Type B pancreatic cell (in vitro differentiated cells): ENCODE data around the gene TMEM167B. TPM values are rescaled to one million over a fixed set of nuclear protein-coding genes. Genes with fewer than 3 reads are reported as not detected.
A peak's percentile ranks its signal among the peaks of the same experiment; 100 is the strongest.

ENCODE experiments used
- DNase-seq: peaks from one replicate; pipeline ENCODE4 v3.0.0; 2021; ENCODE audit warnings: mixed read lengths; ENCODE audit not compliant: unreplicated experiment; ENCODE audit errors: extremely low spot score
- H3K27ac Mint-ChIP-seq: 2 replicates; pipeline ENCODE4 v1.8.0; 2021; ENCODE audit warnings: mild to moderate bottlenecking, mixed read lengths
- H3K27me3 Mint-ChIP-seq: 2 replicates; pipeline ENCODE4 v1.8.0; 2021; ENCODE audit warnings: mixed read lengths
- H3K36me3 Mint-ChIP-seq: 2 replicates; pipeline ENCODE4 v1.8.0; 2021; ENCODE audit warnings: mixed read lengths
- H3K4me1 Mint-ChIP-seq: one replicate; pipeline ENCODE4 v1.8.0; 2021; ENCODE audit warnings: mixed read lengths; ENCODE audit not compliant: unreplicated experiment
- H3K4me3 Mint-ChIP-seq: 2 replicates; pipeline ENCODE4 v1.8.0; 2021; ENCODE audit warnings: mild to moderate bottlenecking, mixed read lengths
- H3K9me3 Mint-ChIP-seq: 2 replicates; pipeline ENCODE4 v1.8.0; 2021; ENCODE audit warnings: mixed read lengths
- CTCF ChIP-seq: fragments of 200-600 bp; sonication (generic); conservative IDR thresholded peaks from 2 replicates; pipeline ENCODE4 v1.5.0; 2021; ENCODE audit warnings: antibody characterized with exemption, mild to moderate bottlenecking
- total RNA-seq: library from RNA; stranded (reverse); gene quantifications from 2 replicates; pipeline ENCODE4 v1.2.1, GENCODE V29; 2021; ENCODE audit warnings: low replicate concordance

Gene TMEM167B
- total RNA-seq, 1 donor from 2014 or later, result 29.6 TPM

- Mint-ChIP-seq H3K27ac (no peak overlapping the region), H3K9me3 (no peaks in the 10 kb centered on the region), H3K36me3 (no peaks in the 10 kb centered on the region), H3K27me3 (peaks cover 68% of the 10 kb centered on the region), H3K4me1 (peaks cover 10% of the 10 kb centered on the region), H3K4me3 (no peak overlapping the region)
- no peak for TF ChIP-seq CTCF
- no peak for DNase-seq
Measured at GRCh38 chr1:109116286-109116685, 25.7 kb downstream of the TMEM167B start.

GRCh38 chr1:109118089-109118488 is 27.5 kb downstream of the TMEM167B start:
- no peak for TF ChIP-seq CTCF
- no peaks in the 10 kb centered on the region for H3K9me3 Mint-ChIP-seq
- peaks cover 50% of the 10 kb centered on the region for H3K27me3 Mint-ChIP-seq
- DNase-seq, result no peak
- no peak overlapping the region for H3K4me3 Mint-ChIP-seq
- no peaks in the 10 kb centered on the region for H3K4me1 Mint-ChIP-seq
- no peaks in the 10 kb centered on the region for H3K36me3 Mint-ChIP-seq
- no peak overlapping the region for H3K27ac Mint-ChIP-seq

- TF ChIP-seq CTCF, result no peak
- no peaks in the 10 kb centered on the region for H3K4me1 Mint-ChIP-seq
- no peak overlapping the region for H3K27ac Mint-ChIP-seq
- peaks cover 32% of the 10 kb centered on the region for H3K27me3 Mint-ChIP-seq
- no peaks in the 10 kb centered on the region for H3K36me3 Mint-ChIP-seq
- no peaks in the 10 kb centered on the region for H3K9me3 Mint-ChIP-seq
- H3K4me3 Mint-ChIP-seq, result no peak overlapping the region
- no peak for DNase-seq
Measured at GRCh38 chr1:109120356-109120755, 29.8 kb downstream of the TMEM167B start.

GRCh38 chr1:109131059-109131458 is 40.5 kb downstream of the TMEM167B start:
- H3K9me3 Mint-ChIP-seq, result no peaks in the 10 kb centered on the region
- no peak overlapping the region for H3K27ac Mint-ChIP-seq
- no peaks in the 10 kb centered on the region for H3K36me3 Mint-ChIP-seq
- DNase-seq, result no peak
- no peak for TF ChIP-seq CTCF
- no peaks in the 10 kb centered on the region for H3K27me3 Mint-ChIP-seq
- peaks cover 3% of the 10 kb centered on the region for H3K4me1 Mint-ChIP-seq
- no peak overlapping the region for H3K4me3 Mint-ChIP-seq

GRCh38 chr1:109131800-109132199 is 41.2 kb downstream of the TMEM167B start:
- H3K27ac Mint-ChIP-seq, result peak overlapping the region; percentile 40
- no peak for TF ChIP-seq CTCF
- peaks cover 4% of the 10 kb centered on the region for H3K4me1 Mint-ChIP-seq
- no peak overlapping the region for H3K4me3 Mint-ChIP-seq
- H3K27me3 Mint-ChIP-seq, result no peaks in the 10 kb centered on the region
- H3K9me3 Mint-ChIP-seq, result no peaks in the 10 kb centered on the region
- no peak for DNase-seq
- no peaks in the 10 kb centered on the region for H3K36me3 Mint-ChIP-seq

- no peak overlapping the region for H3K4me3 Mint-ChIP-seq
- peaks cover 5% of the 10 kb centered on the region for H3K4me1 Mint-ChIP-seq
- DNase-seq, result no peak
- no peak for TF ChIP-seq CTCF
- no peaks in the 10 kb centered on the region for H3K9me3 Mint-ChIP-seq
- H3K27ac Mint-ChIP-seq, result no peak overlapping the region
- no peaks in the 10 kb centered on the region for H3K27me3 Mint-ChIP-seq
- no peaks in the 10 kb centered on the region for H3K36me3 Mint-ChIP-seq
Measured at GRCh38 chr1:109133002-109133706, 42.6 kb downstream of the TMEM167B start.
